Psoas muscle (tissue), 8 donors: ENCODE data around the gene IRF9. TPM values are rescaled to one million over a fixed set of nuclear protein-coding genes. Genes with fewer than 3 reads are reported as not detected.
A peak's percentile ranks its signal among the peaks of the same experiment; 100 is the strongest.

Experiments used
- ATAC-seq, 4 donors: fragments of 200-7000 bp; cut with Tn5 transposase; one replicate each; pipeline ENCODE4 v1.9.1; 2020; ENCODE audit warnings: moderate library complexity in 3 of 4, mild to moderate bottlenecking in 2 of 4
- DNase-seq, 2 donors: peaks; one replicate each; pipeline ENCODE4 v3.0.0-alpha.2; 2020
- H3K27ac ChIP-seq: fragments of 200-600 bp; one replicate; pipeline ENCODE4 v1.8.0; 2022
- H3K27me3 ChIP-seq, 3 donors: fragments of 200-600 bp in 1 of 3; one replicate each; pipeline versions ENCODE4 v1.6.1 to v1.8.0; 2013 to 2022; ENCODE audit warnings: low read length in 2 of 3, mild to moderate bottlenecking in 2 of 3, moderate library complexity in 1 of 3; ENCODE audit not compliant: insufficient read depth in 3 of 3
- H3K36me3 ChIP-seq, 2 donors: fragments of 200-600 bp in 1 of 2; one replicate each; pipeline versions ENCODE4 v1.6.1 to v1.8.0; 2013 to 2022; ENCODE audit warnings: low read depth in 1 of 2, mild to moderate bottlenecking in 1 of 2, moderate library complexity in 1 of 2; ENCODE audit not compliant: insufficient read depth in 1 of 2
- H3K4me1 ChIP-seq: fragments of 200-600 bp; one replicate; pipeline ENCODE4 v1.8.0; 2022
- H3K4me3 ChIP-seq: fragments of 200-600 bp; one replicate; pipeline ENCODE4 v1.8.0; 2022; ENCODE audit warnings: mild to moderate bottlenecking
- H3K9me3 ChIP-seq: fragments of 200-600 bp; one replicate; pipeline ENCODE4 v1.8.0; 2022
- CTCF ChIP-seq: fragments of 200-600 bp; IDR thresholded peaks from one replicate; pipeline ENCODE4 v1.8.0; 2022; ENCODE audit warnings: antibody characterized with exemption
- WGBS, 3 donors: extraction: QIAGEN DNeasy Blood & Tissue Kit; methylation state at CpG; one replicate each; pipeline versions ENCODE4 v1.1.6 to v1.1.7; 2013; 5-methylcytosine and 5-hydroxymethylcytosine counted together
- intact Hi-C, 2 donors: fragments of 100-400 bp; cut with DNase I; formaldehyde crosslinking; loops; one replicate each; pipeline versions ENCODE4 v1.11.0 to v1.14.2; 2022
- polyA plus RNA-seq, 3 donors: library from polyadenylated mRNA; stranded (reverse); fragments of 200-250 nt; gene quantifications; one replicate each; pipeline ENCODE4 v1.2.3, GENCODE V29; 2013
- total RNA-seq, 4 donors: library from RNA; stranded (reverse); fragmentation: NEBNext Ultra II Directional in 2 of 4; extraction: Animal tissue kit (Norgen Biotek cat#: 25700) in 2 of 4; gene quantifications; one replicate each; pipeline versions ENCODE4 v1.2.1 to v1.2.4, GENCODE V29; 2021 to 2023
- donor health status: healthy with polysubstance abuse.
- donor health status: DM: no; HTN: no; CAD: no; lungs with moderate emphysema.
- donor health status: Bipolar disorder and iron deficiency.
- donor health status: healthy.
- donor health status: DM: yes; HTN: yes; CAD: no.
- donor health status: DM: no; HTN: no; CAD: no.
- donor health status: DM: no; HTN: no; CAD: no.
- donor health status: DM: yes; HTN: yes; CAD: no.

Gene IRF9
- total and polyA plus RNA-seq, 7 donors, result 7.9 to 21.6 (median 14.2) TPM

- Histone ChIP-seq H3K9me3 (no peaks in the 10 kb centered on the region), H3K27ac (peak overlapping the region; percentile 86), H3K36me3 (peaks cover 0 to 41% of the 10 kb centered on the region in 2 donors), H3K4me1 (peaks cover 42% of the 10 kb centered on the region), H3K4me3 (peak overlapping the region; percentile 97), H3K27me3 (no peaks in the 10 kb centered on the region)
- no peak for TF ChIP-seq CTCF
- no peak for DNase-seq
- WGBS, 3 donors, result 12 to 14% (median 13%) methylated on average over 9 of the region's 9 CpGs
- intact Hi-C loops, result loop anchor here (5.0 kb wide), 1 partner anchor 34 kb away; the partner anchor contains the start of genes DCAF11 (in 2 of the 2) and NRL (in 2 of the 2)
- ATAC-seq, result no peak
Measured at GRCh38 chr14:24145690-24146452, 15.2 kb upstream of the IRF9 start.

GRCh38 chr14:24146453-24146977, 14.6 kb upstream of the IRF9 start, which contains the start of gene PSME2:
TSS of gene PSME2 (minus strand) at chr14:24146610. CDS start at chr14:24146581, 29 bp downstream.
- peak within 1 kb of the TSS; percentile 86 for H3K27ac ChIP-seq
- peak within 1 kb of the TSS; percentile 97 for H3K4me3 ChIP-seq
- peaks cover 42% of the 10 kb centered on the region for H3K4me1 ChIP-seq
- TF ChIP-seq CTCF, result no peak
- intact Hi-C loops, result loop anchor here (5.0 kb wide), 1 partner anchor 34 kb away; the partner anchor contains the start of genes DCAF11 (in 2 of the 2) and NRL (in 2 of the 2)
- no peaks in the 10 kb centered on the region for H3K27me3 ChIP-seq
- peak; percentile 81 to 86 (median 84) for ATAC-seq
- DNase-seq, result peak; percentile 95 to 96
- 0 to 1% (median 0%) methylated on average over 17 to 25 of the region's 25 CpGs for WGBS, 3 donors
- peaks cover 0 to 47% of the 10 kb centered on the region in 2 donors for H3K36me3 ChIP-seq
- H3K9me3 ChIP-seq, result no peaks in the 10 kb centered on the region

- no peaks in the 10 kb centered on the region for H3K27me3 ChIP-seq
- ATAC-seq (peak; percentile 92 to 95 (median 94)), DNase-seq (peak; percentile 98 to 99)
- intact Hi-C loops, result loop anchor here (5.0 kb wide), 1 partner anchor 35 kb away; the partner anchor contains the start of genes DCAF11 (in 2 of the 2) and NRL (in 2 of the 2)
- H3K4me3 ChIP-seq, result peak within 1 kb of the TSS; percentile 97
- peaks cover 0 to 54% of the 10 kb centered on the region in 2 donors for H3K36me3 ChIP-seq
- H3K4me1 ChIP-seq, result peaks cover 39% of the 10 kb centered on the region
- no peak for TF ChIP-seq CTCF
- H3K9me3 ChIP-seq, result no peaks in the 10 kb centered on the region
- peak within 1 kb of the TSS; percentile 86 for H3K27ac ChIP-seq
- 1% methylated on average over 39 to 57 of the region's 57 CpGs for WGBS, 3 donors
Measured at GRCh38 chr14:24146978-24147760, 13.9 kb upstream of the IRF9 start, which contains the start of gene RNF31. TSS of gene RNF31 (plus strand) at chr14:24147498. CDS start at chr14:24147699, 201 bp downstream.

- Histone ChIP-seq H3K27me3 (no peaks in the 10 kb centered on the region), H3K9me3 (no peaks in the 10 kb centered on the region), H3K4me1 (peaks cover 32% of the 10 kb centered on the region), H3K27ac (peak overlapping the region; percentile 86), H3K36me3 (peaks cover 0 to 61% of the 10 kb centered on the region in 2 donors), H3K4me3 (peak overlapping the region; percentile 97)
- WGBS, 3 donors, result 3 to 6% (median 4%) methylated on average over 21 to 29 of the region's 29 CpGs
- ATAC-seq, result no peak
- intact Hi-C loops, result loop anchor here (5.0 kb wide), 1 partner anchor 36 kb away; the partner anchor contains the start of genes DCAF11 (in 2 of the 2) and NRL (in 2 of the 2)
- TF ChIP-seq CTCF, result no peak
- no peak for DNase-seq
Measured at GRCh38 chr14:24147761-24148428, 13.2 kb upstream of the IRF9 start.
